ENCODE results near the gene IRX4.

The IRX4 gene

GRCh38 chr5:1882337-1883119 is at the start of gene IRX4:
Gene IRX4, minus strand, starts transcription at chr5:1882925. Its CDS starts 278 bp downstream, at chr5:1882647.
- DNase-seq (ENCODE audit: low read depth): no peak

- DNase-seq (ENCODE audit: low read depth): no peak
Observed at GRCh38 chr5:1931604-1932231, 49.0 kb upstream of the IRX4 start.

- DNase-seq (ENCODE audit: low read depth): no peak
Observed at GRCh38 chr5:1930880-1931603, 48.3 kb upstream of the IRX4 start.

GRCh38 chr5:1930501-1930879 is 47.8 kb upstream of the IRX4 start:
- no peak for DNase-seq (ENCODE audit: low read depth)

- no peak for DNase-seq (ENCODE audit: low read depth)
Observed at GRCh38 chr5:1929108-1929991, 46.6 kb upstream of the IRX4 start.

- DNase-seq (ENCODE audit: low read depth): no peak
Observed at GRCh38 chr5:1926471-1927341, 44.0 kb upstream of the IRX4 start.

GRCh38 chr5:1926071-1926440 is 43.3 kb upstream of the IRX4 start:
- no peak for DNase-seq (ENCODE audit: low read depth)

- DNase-seq (ENCODE audit: low read depth): no peak
Observed at GRCh38 chr5:1925111-1926070, 42.7 kb upstream of the IRX4 start.

- DNase-seq (ENCODE audit: low read depth): no peak
Observed at GRCh38 chr5:1923766-1924165, 41.0 kb upstream of the IRX4 start.

- DNase-seq (ENCODE audit: low read depth): no peak
Observed at GRCh38 chr5:1923341-1923740, 40.6 kb upstream of the IRX4 start.

- no peak for DNase-seq (ENCODE audit: low read depth)
Observed at GRCh38 chr5:1921711-1922110, 39.0 kb upstream of the IRX4 start.

- no peak for DNase-seq (ENCODE audit: low read depth)
Observed at GRCh38 chr5:1919750-1920149, 37.0 kb upstream of the IRX4 start.

- no peak for DNase-seq (ENCODE audit: low read depth)
Observed at GRCh38 chr5:1919209-1919566, 36.5 kb upstream of the IRX4 start.

GRCh38 chr5:1918488-1919208 is 35.9 kb upstream of the IRX4 start:
- no peak for DNase-seq (ENCODE audit: low read depth)

GRCh38 chr5:1917830-1918487 is 35.2 kb upstream of the IRX4 start:
- DNase-seq (ENCODE audit: low read depth): no peak

- no peak for DNase-seq (ENCODE audit: low read depth)
Observed at GRCh38 chr5:1916041-1917001, 33.6 kb upstream of the IRX4 start.

- no peak for DNase-seq (ENCODE audit: low read depth)
Observed at GRCh38 chr5:1915316-1915715, 32.6 kb upstream of the IRX4 start.

GRCh38 chr5:1914471-1914870 is 31.7 kb upstream of the IRX4 start:
- DNase-seq (ENCODE audit: low read depth): no peak

Data from stimulated activated CD8-positive, alpha-beta memory T cell treated with anti-CD3 and anti-CD28 coated beads, Interleukin-7, amount 100 ng/mL, for 24 hours (primary cell).